Measurements from ENCODE around the gene SMIM13. TPM values are rescaled to one million over a fixed set of nuclear protein-coding genes. Genes with fewer than 3 reads are reported as not detected.

The SMIM13 gene
- total and polyA plus RNA-seq, 4 donors, result 2.9 to 14.7 (median 5.7) TPM

DNA sequence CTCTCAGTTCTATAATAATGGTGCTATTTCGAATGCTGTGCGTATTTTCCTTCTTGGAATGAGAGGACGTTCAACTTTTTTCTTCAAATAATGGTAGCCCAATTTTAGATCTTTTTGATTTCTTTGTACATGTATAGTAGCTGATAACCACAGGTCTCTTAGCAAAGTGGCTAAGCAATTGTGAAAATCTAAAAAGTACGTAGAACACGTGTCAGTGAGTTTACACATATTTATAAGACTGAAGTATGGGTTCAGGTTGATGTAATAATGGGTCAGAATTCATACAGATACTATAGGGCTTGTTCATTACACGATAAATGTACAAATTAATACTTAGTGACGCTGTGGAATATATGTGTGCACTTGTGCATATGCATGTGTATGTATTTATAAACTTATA lies 1.3 kb downstream of the SMIM13 start:
- Histone ChIP-seq H3K4me1 (ENCODE audit: control insufficient read depth in 5 of 5, insufficient read depth in 5 of 5, low read length in 5 of 5) (peaks cover 0 to 10% (median 5%) of the 10 kb centered on the region in 5 donors), H3K27me3 (ENCODE audit: control insufficient read depth in 3 of 3, insufficient read depth in 3 of 3, low read length in 2 of 3) (no peaks in the 10 kb centered on the region), H3K9me3 (ENCODE audit: control insufficient read depth in 4 of 4, insufficient read depth in 3 of 4, low read length in 3 of 4) (no peaks in the 10 kb centered on the region), H3K36me3 (ENCODE audit: control insufficient read depth in 4 of 4, insufficient read depth in 4 of 4, low read length in 4 of 4) (peaks cover 0 to 3% (median 0%) of the 10 kb centered on the region in 4 donors), H3K9ac (ENCODE audit: insufficient read depth in 1 of 2, low read length in 2 of 2) (peak overlapping the region; percentile 14 to 45), H3K4me3 (no peak overlapping the region), H3K27ac (ENCODE audit: low read depth in 1 of 2, low read length in 1 of 2) (peak overlapping the region in 1 of 2 donors; percentile 99)
- no peak for TF ChIP-seq CTCF (IDR thresholded peaks at IDR 0.05; ENCODE audit: control extremely low read depth, extremely low read depth)
- 44 to 56% methylated on average over 7 of the region's 7 CpGs for WGBS, 2 donors
- DNase-seq, result no peak
- ATAC-seq (ENCODE audit: insufficient read depth, low FRiP score), result no peak

GRCh38 chr6:11096109-11096508 lies 2.5 kb downstream of the SMIM13 start:
- H3K27ac ChIP-seq (ENCODE audit: low read depth in 1 of 2, low read length in 1 of 2), result no peak overlapping the region
- H3K4me3 ChIP-seq, result no peak overlapping the region
- peaks cover 0 to 3% (median 0%) of the 10 kb centered on the region in 4 donors for H3K36me3 ChIP-seq (ENCODE audit: control insufficient read depth in 4 of 4, insufficient read depth in 4 of 4, low read length in 4 of 4)
- no peak for ATAC-seq (ENCODE audit: insufficient read depth, low FRiP score)
- no peak for TF ChIP-seq CTCF (IDR thresholded peaks at IDR 0.05; ENCODE audit: control extremely low read depth, extremely low read depth)
- DNase-seq, result peak; percentile 22 to 53 (median 45)
- H3K27me3 ChIP-seq (ENCODE audit: control insufficient read depth in 3 of 3, insufficient read depth in 3 of 3, low read length in 2 of 3), result no peaks in the 10 kb centered on the region
- 59 to 62% methylated on average over 4 of the region's 4 CpGs for WGBS, 2 donors
- H3K4me1 ChIP-seq (ENCODE audit: control insufficient read depth in 5 of 5, insufficient read depth in 5 of 5, low read length in 5 of 5), result peaks cover 0 to 10% (median 5%) of the 10 kb centered on the region in 5 donors
- no peak overlapping the region for H3K9ac ChIP-seq (ENCODE audit: insufficient read depth in 1 of 2, low read length in 2 of 2)
- H3K9me3 ChIP-seq (ENCODE audit: control insufficient read depth in 4 of 4, insufficient read depth in 3 of 4, low read length in 3 of 4), result peaks cover 0 to 2% (median 0%) of the 10 kb centered on the region in 4 donors

GRCh38 chr6:11097476-11097875 lies 3.8 kb downstream of the SMIM13 start:
- no peak for DNase-seq
- Histone ChIP-seq H3K36me3 (ENCODE audit: control insufficient read depth in 4 of 4, insufficient read depth in 4 of 4, low read length in 4 of 4) (peaks cover 0 to 3% (median 0%) of the 10 kb centered on the region in 4 donors), H3K9ac (ENCODE audit: insufficient read depth in 1 of 2, low read length in 2 of 2) (no peak overlapping the region), H3K27ac (ENCODE audit: low read depth in 1 of 2, low read length in 1 of 2) (no peak overlapping the region), H3K9me3 (ENCODE audit: control insufficient read depth in 4 of 4, insufficient read depth in 3 of 4, low read length in 3 of 4) (peaks cover 0 to 2% (median 0%) of the 10 kb centered on the region in 4 donors), H3K4me3 (no peak overlapping the region), H3K4me1 (ENCODE audit: control insufficient read depth in 5 of 5, insufficient read depth in 5 of 5, low read length in 5 of 5) (peaks cover 0 to 10% (median 5%) of the 10 kb centered on the region in 5 donors), H3K27me3 (ENCODE audit: control insufficient read depth in 3 of 3, insufficient read depth in 3 of 3, low read length in 2 of 3) (no peaks in the 10 kb centered on the region)
- WGBS, 2 donors, result 69 to 81% methylated on average over 8 of the region's 8 CpGs
- TF ChIP-seq CTCF (IDR thresholded peaks at IDR 0.05; ENCODE audit: control extremely low read depth, extremely low read depth), result no peak
- no peak for ATAC-seq (ENCODE audit: insufficient read depth, low FRiP score)

- Histone ChIP-seq H3K4me3 (no peak overlapping the region), H3K27ac (ENCODE audit: low read depth in 1 of 2, low read length in 1 of 2) (no peak overlapping the region), H3K4me1 (ENCODE audit: control insufficient read depth in 5 of 5, insufficient read depth in 5 of 5, low read length in 5 of 5) (peaks cover 0 to 10% (median 7%) of the 10 kb centered on the region in 5 donors), H3K9ac (ENCODE audit: insufficient read depth in 1 of 2, low read length in 2 of 2) (no peak overlapping the region), H3K27me3 (ENCODE audit: control insufficient read depth in 3 of 3, insufficient read depth in 3 of 3, low read length in 2 of 3) (no peaks in the 10 kb centered on the region), H3K9me3 (ENCODE audit: control insufficient read depth in 4 of 4, insufficient read depth in 3 of 4, low read length in 3 of 4) (peaks cover 0 to 2% (median 0%) of the 10 kb centered on the region in 4 donors), H3K36me3 (ENCODE audit: control insufficient read depth in 4 of 4, insufficient read depth in 4 of 4, low read length in 4 of 4) (peaks cover 0 to 3% (median 0%) of the 10 kb centered on the region in 4 donors)
- 97 to 100% methylated on average over 1 of the region's 1 CpG for WGBS, 2 donors
- no peak for TF ChIP-seq CTCF (IDR thresholded peaks at IDR 0.05; ENCODE audit: control extremely low read depth, extremely low read depth)
- no peak for ATAC-seq (ENCODE audit: insufficient read depth, low FRiP score)
- DNase-seq, result no peak
Observed at GRCh38 chr6:11098004-11098403, 4.4 kb downstream of the SMIM13 start.

All from lung (tissue), 12 donors.